ENCODE measurements around the gene CCDC158. TPM values are rescaled to one million over a fixed set of nuclear protein-coding genes. Genes with fewer than 3 reads are reported as not detected.

Gene CCDC158
- total and polyA plus RNA-seq, 10 of the 15 experiments (the other 5 are each of a cell fraction or from before 2014, with no cell fraction given): not detected

GRCh38 chr4:76277667-76278066, 143.3 kb downstream of the CCDC158 start (continued):
- TF ChIP-seq MEF2A (IDR thresholded peaks at IDR 0.05; ENCODE audit: insufficient read depth, low read depth, low read length) (no peak), FOXM1 (IDR thresholded peaks at IDR 0.05; ENCODE audit: low read depth, low read length) (no peak), HSF1 (IDR thresholded peaks at IDR 0.05; ENCODE audit: low read depth, low read length) (no peak)

- ChIA-PET CTCF (no interaction called here), POLR2A (no interaction called here), SMC1A (ENCODE audit: uncharacterized antibody, unreplicated experiment) (interaction anchor here (1.7 kb wide), 1 partner anchor 11 kb away, joined by 3 read pairs; no protein-coding TSS in a partner anchor), RAD21 (ENCODE audit: unreplicated experiment) (no interaction called here)
- no peaks in the 10 kb centered on the region for H3K9me3 ChIP-seq (replicated peaks; ENCODE audit: control insufficient read depth, insufficient read depth, low read length)
- no peak overlapping the region for H2AFZ ChIP-seq (ENCODE audit: control insufficient read depth, low read depth, low read length)
- WGBS (ENCODE audit: insufficient coverage, insufficient replicate concordance, low lambda C conversion rate, missing lambda C conversion rate): 12% methylated on average over 9 of the region's 9 CpGs
- BruUV-seq (replicated peaks): no TSS peak
- H3K9ac ChIP-seq (ENCODE audit: control insufficient read depth, insufficient read depth, low read length): no peak overlapping the region
- no peaks in the 10 kb centered on the region for H4K20me1 ChIP-seq (ENCODE audit: control insufficient read depth, insufficient read depth)
- no peak for TF ChIP-seq POLR2AphosphoS5 (IDR thresholded peaks at IDR 0.05; ENCODE audit: low read length)
- no peak for TF ChIP-seq ATF7 (IDR thresholded peaks at IDR 0.05; ENCODE audit: low read depth)
- no peak for TF ChIP-seq TBL1XR1 (IDR thresholded peaks at IDR 0.05; ENCODE audit: low read depth, low read length)
- TF ChIP-seq YY1 (IDR thresholded peaks at IDR 0.05; ENCODE audit: low read depth, low read length): no peak
- no peak for TF ChIP-seq MYB (IDR thresholded peaks at IDR 0.05; ENCODE audit: borderline replicate concordance, low read depth, low read length)
- TF ChIP-seq CREM (IDR thresholded peaks at IDR 0.05; ENCODE audit: low read depth): no peak
- TF ChIP-seq IKZF2 (IDR thresholded peaks at IDR 0.05): no peak
- TF ChIP-seq SREBF1 (IDR thresholded peaks at IDR 0.05; ENCODE audit: low read length): no peak
- H3K4me3 ChIP-seq: no peak overlapping the region
- DNase-seq (ENCODE audit: low read depth, low spot score) (no peak), ATAC-seq (no peak), FAIRE-seq (peak; percentile 7)
- peaks cover 0 to 7% of the 10 kb centered on the region in 2 experiments; a peak in 3 of 4 replicates for H3K27me3 ChIP-seq (replicated peaks in 1 of 2; ENCODE audit: control insufficient read depth in 2 of 2, insufficient read depth in 2 of 2, low read length in 1 of 2)
- no peak overlapping the region for H3K27ac ChIP-seq (ENCODE audit: control insufficient read depth, insufficient read depth)
- H3K79me2 ChIP-seq (ENCODE audit: control insufficient read depth, insufficient read depth, low read length): no peaks in the 10 kb centered on the region
- H3K4me1 ChIP-seq (ENCODE audit: control insufficient read depth, insufficient read depth, low read length): no peaks in the 10 kb centered on the region
- intact Hi-C loops (cut with micrococcal nuclease; ENCODE audit: unreplicated experiment) (no loop called here), in situ Hi-C loops (cut with MboI) (no loop called here)
- H3K36me3 ChIP-seq (ENCODE audit: control insufficient read depth in 2 of 2, insufficient read depth in 2 of 2, low read length in 1 of 2): no peaks in the 10 kb centered on the region
- H3K4me2 ChIP-seq (ENCODE audit: control insufficient read depth, insufficient read depth): no peak overlapping the region
Measured at GRCh38 chr4:76276813-76277212, 144.1 kb downstream of the CCDC158 start.

Measured in GM12878 (cell line).